Neutrophil (primary cell): ENCODE measurements around the gene WDR70.

Experiments
- H3K27ac ChIP-seq: fragments of 200-600 bp; sonication (generic); 2 replicates; pipeline ENCODE4 v1.5.1; 2016; ENCODE audit warnings: mild to moderate bottlenecking, moderate library complexity
- H3K27me3 ChIP-seq: fragments of 200-600 bp; sonication (generic); 2 replicates; pipeline ENCODE4 v1.6.0; 2016; ENCODE audit warnings: mild to moderate bottlenecking
- H3K36me3 ChIP-seq: fragments of 200-600 bp; sonication (generic); 2 replicates; pipeline ENCODE4 v1.5.1; 2017
- H3K4me1 ChIP-seq, 2 experiments: fragments of 200-600 bp in 1 of 2; sonication (generic) in 1 of 2; 1 replicate in 1 of 2; 2 replicates in 1 of 2; pipeline versions ENCODE4 v1.5.1 to v1.6.1; 2013 to 2016; ENCODE audit warnings: low read depth in 1 of 2, low read length in 1 of 2, mild to moderate bottlenecking in 1 of 2, moderate library complexity in 1 of 2; ENCODE audit not compliant: control insufficient read depth in 1 of 2, insufficient read depth in 1 of 2
- H3K4me3 ChIP-seq, 2 experiments: fragments of 200-600 bp in 1 of 2; sonication (generic) in 1 of 2; 1 replicate in 1 of 2; 2 replicates in 1 of 2; pipeline ENCODE4 v1.5.1; 2013 to 2016; ENCODE audit warnings: low read depth in 1 of 2, low read length in 1 of 2, mild to moderate bottlenecking in 1 of 2, moderate library complexity in 1 of 2
- H3K9me3 ChIP-seq: fragments of 200-600 bp; sonication (generic); 2 replicates; pipeline ENCODE4 v1.5.1; 2016
- TF ChIP-seq, protein P1 (sequence below): fragments of 200-600 bp; sonication (generic); IDR thresholded peaks from 2 replicates; pipeline ENCODE4 v1.5.1; 2016; ENCODE audit warnings: antibody characterized with exemption

Gene WDR70

DNA sequence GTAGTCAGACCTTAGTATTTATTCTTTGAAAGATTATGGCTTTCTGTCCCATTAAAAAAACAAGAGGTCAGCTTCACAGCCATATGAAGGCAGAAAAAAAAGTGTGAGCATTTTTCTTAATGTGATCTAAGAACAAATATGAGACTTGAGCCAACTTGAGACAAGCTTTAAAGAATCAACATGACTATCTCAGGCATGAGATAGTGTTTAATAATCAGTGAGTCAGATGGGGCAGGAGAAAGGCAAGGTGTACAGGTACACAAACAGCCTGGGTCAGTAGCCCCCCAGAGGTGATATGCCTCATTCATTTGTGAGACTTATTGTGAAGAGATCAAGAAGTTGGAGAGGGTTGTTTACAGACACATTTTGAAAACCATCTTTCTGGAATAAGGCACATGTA lies 377.1 kb downstream of the WDR70 start:
- Histone ChIP-seq H3K36me3 (no peaks in the 10 kb centered on the region), H3K4me3 (no peak overlapping the region), H3K4me1 (no peaks in the 10 kb centered on the region), H3K27me3 (no peaks in the 10 kb centered on the region), H3K27ac (no peak overlapping the region), H3K9me3 (no peaks in the 10 kb centered on the region)
- TF ChIP-seq, protein P1, sequence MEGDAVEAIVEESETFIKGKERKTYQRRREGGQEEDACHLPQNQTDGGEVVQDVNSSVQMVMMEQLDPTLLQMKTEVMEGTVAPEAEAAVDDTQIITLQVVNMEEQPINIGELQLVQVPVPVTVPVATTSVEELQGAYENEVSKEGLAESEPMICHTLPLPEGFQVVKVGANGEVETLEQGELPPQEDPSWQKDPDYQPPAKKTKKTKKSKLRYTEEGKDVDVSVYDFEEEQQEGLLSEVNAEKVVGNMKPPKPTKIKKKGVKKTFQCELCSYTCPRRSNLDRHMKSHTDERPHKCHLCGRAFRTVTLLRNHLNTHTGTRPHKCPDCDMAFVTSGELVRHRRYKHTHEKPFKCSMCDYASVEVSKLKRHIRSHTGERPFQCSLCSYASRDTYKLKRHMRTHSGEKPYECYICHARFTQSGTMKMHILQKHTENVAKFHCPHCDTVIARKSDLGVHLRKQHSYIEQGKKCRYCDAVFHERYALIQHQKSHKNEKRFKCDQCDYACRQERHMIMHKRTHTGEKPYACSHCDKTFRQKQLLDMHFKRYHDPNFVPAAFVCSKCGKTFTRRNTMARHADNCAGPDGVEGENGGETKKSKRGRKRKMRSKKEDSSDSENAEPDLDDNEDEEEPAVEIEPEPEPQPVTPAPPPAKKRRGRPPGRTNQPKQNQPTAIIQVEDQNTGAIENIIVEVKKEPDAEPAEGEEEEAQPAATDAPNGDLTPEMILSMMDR = no peak

DNA sequence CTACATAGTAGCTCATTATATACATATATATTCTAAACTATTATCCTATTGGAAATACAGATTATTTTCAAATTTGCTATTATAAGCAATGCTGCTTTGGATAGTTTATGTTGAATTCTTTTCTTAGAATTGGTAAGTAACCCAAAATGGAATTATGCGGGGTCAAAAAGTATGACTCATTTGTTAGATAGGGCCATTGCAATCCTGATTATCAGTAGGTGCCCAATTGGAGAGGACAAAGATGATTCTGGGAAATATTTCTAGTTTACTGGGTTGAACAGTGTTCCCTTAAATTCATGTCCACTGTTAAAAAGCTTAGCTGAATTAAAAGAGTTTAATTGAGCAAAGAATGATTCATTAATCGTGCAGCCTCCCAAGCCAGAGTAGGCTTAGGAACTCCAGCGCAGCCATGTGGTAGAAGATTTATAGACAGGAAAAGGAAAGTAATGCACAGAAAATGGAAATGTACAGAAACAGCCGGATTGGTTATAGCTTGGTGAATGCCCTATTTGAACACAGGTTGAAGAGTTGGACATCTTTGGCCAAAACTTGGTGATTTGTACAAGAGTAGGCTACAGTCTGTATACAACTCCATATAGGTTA lies 379.0 kb downstream of the WDR70 start:
- no peak overlapping the region for H3K27ac ChIP-seq
- no peaks in the 10 kb centered on the region for H3K9me3 ChIP-seq
- H3K4me3 ChIP-seq = no peak overlapping the region
- no peaks in the 10 kb centered on the region for H3K27me3 ChIP-seq
- TF ChIP-seq, protein P1 = no peak
- H3K4me1 ChIP-seq = no peaks in the 10 kb centered on the region
- no peaks in the 10 kb centered on the region for H3K36me3 ChIP-seq

DNA sequence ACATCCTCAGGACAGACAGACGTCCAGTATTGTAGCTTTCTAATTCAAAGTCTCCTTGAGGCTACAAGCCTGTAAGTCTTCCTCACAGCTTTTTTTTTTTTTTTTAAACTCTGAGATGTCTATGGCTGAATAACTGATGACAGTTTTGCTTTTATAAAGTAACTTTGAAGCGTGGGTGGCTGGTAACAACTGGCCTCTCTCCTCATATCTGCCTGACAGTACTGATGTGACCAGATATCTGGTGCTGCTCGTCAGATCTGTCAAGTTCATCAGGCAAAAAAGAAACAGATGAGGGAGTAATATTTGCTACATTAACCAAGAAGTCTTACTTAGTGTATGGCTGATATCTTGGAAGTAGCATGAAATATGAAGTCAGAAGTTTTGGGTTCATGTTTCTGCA lies 388.1 kb downstream of the WDR70 start:
- H3K27ac ChIP-seq = no peak overlapping the region
- no peaks in the 10 kb centered on the region for H3K9me3 ChIP-seq
- no peaks in the 10 kb centered on the region for H3K36me3 ChIP-seq
- no peaks in the 10 kb centered on the region for H3K27me3 ChIP-seq
- TF ChIP-seq, protein P1 = no peak
- H3K4me1 ChIP-seq = peaks cover 41 to 44% of the 10 kb centered on the region in 2 experiments
- no peak overlapping the region for H3K4me3 ChIP-seq

DNA sequence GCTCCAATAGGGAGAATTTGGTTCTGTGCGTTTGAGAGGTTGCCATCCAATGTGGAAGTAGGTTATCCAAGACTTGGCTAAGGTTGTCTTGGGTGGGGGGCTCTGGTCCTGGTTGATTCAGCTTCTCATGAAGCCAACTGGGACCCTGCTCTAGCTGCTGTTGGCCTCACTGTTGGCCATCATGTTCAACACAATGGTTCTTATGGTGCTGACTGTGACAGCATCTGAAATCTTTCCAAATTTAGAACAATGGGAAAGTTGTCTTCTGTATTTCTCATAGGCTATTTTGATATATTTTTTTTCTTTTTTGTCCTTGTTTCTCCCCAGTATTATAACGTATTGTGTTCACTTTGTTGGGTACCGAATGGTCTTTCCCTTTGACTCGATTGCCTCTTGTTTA lies 388.8 kb downstream of the WDR70 start:
- Histone ChIP-seq H3K36me3 (no peaks in the 10 kb centered on the region), H3K27ac (no peak overlapping the region), H3K9me3 (no peaks in the 10 kb centered on the region), H3K4me1 (peaks cover 42 to 48% of the 10 kb centered on the region in 2 experiments), H3K4me3 (no peak overlapping the region), H3K27me3 (no peaks in the 10 kb centered on the region)
- TF ChIP-seq, protein P1 = no peak

DNA sequence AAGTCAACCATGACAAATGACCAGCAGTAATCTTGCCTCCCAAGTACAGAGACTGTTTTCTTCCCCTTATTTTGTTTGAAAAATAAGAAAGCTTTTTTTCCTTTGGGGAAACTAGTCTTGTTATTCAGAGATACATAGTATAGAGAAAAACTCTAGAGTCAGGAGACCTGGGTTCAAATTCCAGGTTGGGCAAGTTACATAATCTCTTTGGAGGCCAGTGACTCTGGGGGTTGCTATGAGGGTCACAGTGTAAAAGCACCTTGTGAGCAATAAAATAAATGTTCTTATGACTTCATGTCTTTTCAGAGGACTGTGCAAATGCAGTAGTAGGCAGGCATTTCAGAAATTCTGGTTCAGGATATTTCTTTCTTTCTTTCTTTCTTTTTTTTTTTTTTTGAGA lies 389.3 kb downstream of the WDR70 start:
- TF ChIP-seq, protein P1 = no peak
- no peaks in the 10 kb centered on the region for H3K36me3 ChIP-seq
- peak overlapping the region; percentile 35 for H3K27ac ChIP-seq
- no peak overlapping the region for H3K4me3 ChIP-seq
- no peaks in the 10 kb centered on the region for H3K27me3 ChIP-seq
- peaks cover 42 to 48% of the 10 kb centered on the region in 2 experiments for H3K4me1 ChIP-seq
- no peaks in the 10 kb centered on the region for H3K9me3 ChIP-seq
